NT2/D1 (cell line): ENCODE results near the gene NEURL2.

Source experiments
- SUZ12 ChIP-seq: IDR thresholded peaks from 2 replicates; pipeline ENCODE4 v1.6.1; 2011; ENCODE audit not compliant: insufficient read length, insufficient read depth; ENCODE audit errors: extremely low read depth
- ZNF274 ChIP-seq: IDR thresholded peaks from 2 replicates; pipeline ENCODE4 v1.6.1; 2011; ENCODE audit warnings: mild to moderate bottlenecking, low read depth, low read length

DNA sequence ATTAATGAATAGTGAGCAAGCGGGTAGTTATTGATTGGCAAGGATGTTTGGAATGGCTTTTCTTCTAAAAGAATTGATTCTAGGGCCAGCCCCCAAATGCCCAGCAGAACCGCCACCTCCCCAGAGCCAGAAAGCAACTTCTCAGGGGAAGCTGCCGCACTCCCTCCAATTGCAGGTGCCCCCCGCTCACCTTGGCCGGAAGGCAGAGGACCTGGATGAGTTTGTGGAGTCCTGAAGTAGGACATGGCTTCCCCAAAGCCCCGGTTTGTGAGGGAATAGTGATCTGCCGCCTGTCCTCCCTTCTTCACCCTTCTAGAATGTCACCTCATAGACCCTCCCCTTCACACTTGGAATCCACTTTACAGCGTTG, 3.7 kb downstream of the NEURL2 start, which contains the start of gene SPATA25:
- TF ChIP-seq SUZ12 (no peak), ZNF274 (no peak)
